ENCODE data around the gene EXT2.

The EXT2 gene

DNA sequence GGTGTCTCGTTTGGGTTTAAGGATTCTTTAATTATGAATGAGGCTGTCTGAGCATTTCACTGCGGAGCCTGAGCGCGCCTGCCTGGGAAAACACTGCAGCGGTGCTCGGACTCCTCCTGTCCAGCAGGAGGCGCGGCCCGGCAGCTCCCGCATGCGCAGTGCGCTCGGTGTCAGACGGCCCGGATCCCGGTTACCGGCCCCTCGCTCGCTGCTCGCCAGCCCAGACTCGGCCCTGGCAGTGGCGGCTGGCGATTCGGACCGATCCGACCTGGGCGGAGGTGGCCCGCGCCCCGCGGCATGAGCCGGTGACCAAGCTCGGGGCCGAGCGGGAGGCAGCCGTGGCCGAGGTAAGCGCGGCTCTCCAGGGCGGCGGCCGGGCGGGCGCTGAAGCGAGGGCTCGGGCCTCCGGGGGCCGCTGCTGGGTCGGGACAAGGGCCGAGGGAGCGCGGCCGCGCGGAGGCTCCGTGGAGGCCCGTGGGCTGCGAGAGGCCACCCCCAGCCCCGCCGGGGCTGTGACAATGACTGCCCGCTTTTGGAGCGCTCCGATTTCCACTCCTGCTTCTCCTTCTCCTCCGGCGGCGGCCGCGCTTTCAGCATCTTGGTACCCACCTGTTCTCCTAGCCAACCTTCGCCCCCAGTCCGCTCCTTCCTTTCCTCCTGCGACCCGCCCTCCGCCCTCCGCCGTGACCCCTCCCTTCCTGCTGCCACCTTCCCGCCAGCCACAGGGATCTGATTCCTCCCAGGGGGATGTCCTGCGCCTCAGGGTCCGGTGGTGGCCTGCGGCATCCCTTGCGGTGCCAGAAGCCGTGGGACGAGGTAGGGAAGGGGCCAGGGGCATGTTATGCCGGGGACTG is at the start of gene EXT2:
TSS of gene EXT2 (plus strand) at position 173 of the 854 bp plus-strand sequence. CDS start 12,035 bp downstream, outside the sequence.
- DNase-seq: peak; percentile 35

DNA sequence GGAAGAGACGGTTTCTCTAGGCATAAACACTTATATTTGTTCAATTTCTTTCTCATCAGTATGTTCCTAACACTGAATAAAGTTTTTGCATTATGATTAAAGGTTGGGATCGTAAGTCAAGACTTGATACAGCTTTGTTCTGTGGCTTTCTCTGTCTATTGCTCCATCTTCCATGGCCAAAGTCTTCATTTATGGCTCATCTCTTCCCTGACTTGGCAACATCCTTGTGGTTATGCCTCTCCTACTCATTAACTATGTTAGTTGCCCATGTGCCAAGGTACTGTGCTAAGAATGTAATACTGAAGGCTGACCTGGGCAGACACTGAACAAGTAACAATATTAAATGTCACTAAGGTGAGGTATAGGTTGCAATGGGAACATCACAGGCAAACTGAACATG is 49.3 kb upstream of the EXT2 start:
- no peak for DNase-seq

DNA sequence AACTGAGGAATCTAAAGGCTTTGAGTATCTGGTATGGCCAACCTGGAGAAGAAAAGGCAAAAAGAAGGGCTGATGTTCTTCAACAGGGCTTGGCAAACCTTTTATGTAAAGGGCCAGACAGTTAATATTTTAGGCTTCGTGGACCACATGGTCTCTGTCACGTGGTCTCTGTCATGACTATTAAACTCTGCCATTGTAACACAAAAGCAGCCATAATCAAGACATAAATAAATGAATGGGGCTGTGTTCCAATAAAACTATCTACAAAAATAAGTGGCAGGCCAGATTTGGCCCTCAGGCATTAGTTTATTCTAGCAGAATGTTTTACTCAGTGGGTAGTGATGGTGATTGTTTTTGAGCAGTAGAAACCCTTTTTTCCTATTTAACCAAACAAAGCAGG is 48.2 kb upstream of the EXT2 start:
- no peak for DNase-seq

DNA sequence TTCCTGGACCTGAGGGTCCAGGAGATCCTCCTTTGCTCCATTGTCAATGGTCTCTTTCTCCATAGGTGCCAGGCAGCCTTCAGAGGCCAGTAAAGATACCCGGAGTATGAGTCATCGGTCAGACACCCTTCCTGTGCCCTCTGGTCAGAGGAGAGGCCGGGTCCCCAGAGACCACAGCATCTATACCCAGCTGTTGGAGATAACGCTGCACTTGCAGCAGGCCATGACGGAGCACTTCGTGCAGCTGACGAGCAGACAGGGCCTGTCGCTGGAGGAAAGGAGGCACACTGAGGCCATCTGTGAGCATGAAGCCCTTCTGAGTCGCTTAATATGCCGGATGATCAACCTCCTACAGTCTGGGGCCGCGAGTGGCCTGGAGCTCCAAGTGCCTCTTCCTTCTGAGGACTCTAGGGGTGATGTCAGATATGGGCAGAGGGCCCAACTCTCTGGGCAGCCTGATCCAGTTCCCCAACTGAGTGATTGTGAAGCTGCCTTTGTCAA is 47.5 kb upstream of the EXT2 start, which contains the start of gene ACCSL:
TSS of gene ACCSL (plus strand) at position 51 of the 501 bp plus-strand sequence. CDS start at position 107, 56 bp downstream.
- no peak for DNase-seq

DNA sequence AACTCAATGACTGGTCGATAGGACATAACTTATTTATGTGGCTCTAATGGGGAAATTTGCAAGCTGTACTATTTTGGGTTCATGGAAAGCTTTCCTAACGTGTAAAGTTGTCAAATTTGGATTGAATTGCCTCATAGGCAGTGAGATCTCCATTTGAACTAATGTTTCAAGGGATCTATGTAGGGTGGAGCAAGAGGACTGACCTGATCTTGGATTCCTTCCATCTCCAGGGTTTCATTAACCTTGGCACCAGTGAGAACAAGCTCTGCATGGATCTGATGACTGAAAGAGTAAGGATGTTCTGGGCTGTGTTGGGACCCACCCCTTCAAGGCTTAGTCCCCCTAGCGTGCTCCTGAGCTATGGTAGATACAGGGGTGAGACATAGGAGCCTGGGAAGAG is 45.6 kb upstream of the EXT2 start:
- no peak for DNase-seq

DNA sequence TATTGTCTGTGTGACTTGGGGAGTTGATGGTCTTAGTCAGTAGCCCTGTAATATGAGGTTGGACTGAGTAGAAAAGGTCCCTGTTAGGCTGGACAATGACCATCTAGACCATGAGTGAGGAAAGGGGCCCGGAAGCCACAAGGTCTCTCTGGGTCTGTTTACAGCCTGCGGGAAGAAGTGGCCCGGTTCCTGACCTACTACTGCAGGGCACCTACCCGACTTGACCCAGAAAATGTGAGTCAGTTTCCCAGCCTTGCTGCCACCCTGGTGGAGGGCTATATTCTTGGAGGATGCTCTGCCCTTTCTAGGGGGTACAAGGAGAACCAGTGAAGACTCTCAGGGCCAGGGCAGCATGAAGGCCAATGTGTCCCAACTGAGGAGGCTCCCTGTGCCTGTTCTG is 44.3 kb upstream of the EXT2 start:
- DNase-seq: no peak

DNA sequence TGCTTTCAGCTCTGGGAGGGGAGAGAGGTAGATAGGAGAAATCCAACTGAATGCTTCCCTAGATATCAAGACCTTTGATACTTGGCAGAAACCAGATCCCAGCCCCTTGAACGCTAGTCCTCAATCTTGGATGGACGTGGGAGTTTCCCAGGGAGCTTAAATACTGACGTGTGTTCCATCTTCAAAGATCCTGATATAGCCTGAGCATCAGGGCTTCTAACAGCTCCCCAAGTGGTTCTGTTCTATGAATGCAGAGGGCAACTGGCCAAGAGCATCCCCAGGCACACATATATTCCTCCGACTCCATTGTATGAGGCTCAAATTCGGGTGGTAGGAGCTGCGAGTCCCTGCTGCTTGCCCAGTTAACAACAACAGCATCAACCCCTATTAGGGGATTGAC is 38.1 kb upstream of the EXT2 start:
- DNase-seq: no peak

DNA sequence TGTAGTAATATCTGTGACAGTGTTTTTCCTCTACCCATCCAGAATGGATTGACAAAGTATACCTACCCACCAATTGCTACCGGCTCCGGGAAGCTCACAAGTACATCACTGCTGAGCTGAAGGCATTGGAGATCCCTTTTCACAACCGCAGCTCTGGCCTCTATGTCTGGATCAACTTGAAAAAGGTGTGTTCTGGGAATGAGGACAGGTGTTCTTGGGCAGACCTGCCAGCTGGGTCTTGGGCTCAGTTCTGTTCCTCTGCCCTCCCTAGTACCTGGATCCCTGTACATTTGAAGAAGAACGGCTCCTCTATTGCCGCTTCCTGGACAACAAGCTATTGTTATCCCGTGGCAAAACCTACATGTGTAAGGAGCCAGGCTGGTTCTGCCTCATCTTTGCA is 37.2 kb upstream of the EXT2 start:
- no peak for DNase-seq

DNA sequence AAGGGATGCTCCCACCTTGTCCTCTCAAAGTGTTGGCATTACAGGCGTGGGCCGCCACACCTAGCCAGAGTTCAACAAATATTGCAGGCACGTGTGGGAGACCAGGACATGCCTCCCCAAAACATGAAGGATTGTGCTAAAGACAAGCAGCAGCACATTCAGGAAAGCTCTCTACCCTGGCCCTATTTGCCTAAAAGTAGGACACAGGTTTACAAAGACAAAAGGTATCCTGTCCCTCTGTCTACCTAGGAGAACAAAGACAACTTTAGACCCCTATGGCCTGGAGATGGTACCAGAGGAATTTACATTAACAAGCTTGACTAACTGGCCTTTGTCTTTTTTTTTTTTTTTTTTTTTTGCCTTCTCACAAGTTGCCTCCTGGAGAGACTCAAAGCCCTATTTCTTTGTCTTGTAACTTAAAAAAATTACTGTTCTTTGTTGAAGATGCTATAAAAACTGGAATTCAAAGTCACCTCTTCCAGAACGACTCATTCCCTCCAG is 30.3 kb upstream of the EXT2 start:
- DNase-seq: no peak

DNA sequence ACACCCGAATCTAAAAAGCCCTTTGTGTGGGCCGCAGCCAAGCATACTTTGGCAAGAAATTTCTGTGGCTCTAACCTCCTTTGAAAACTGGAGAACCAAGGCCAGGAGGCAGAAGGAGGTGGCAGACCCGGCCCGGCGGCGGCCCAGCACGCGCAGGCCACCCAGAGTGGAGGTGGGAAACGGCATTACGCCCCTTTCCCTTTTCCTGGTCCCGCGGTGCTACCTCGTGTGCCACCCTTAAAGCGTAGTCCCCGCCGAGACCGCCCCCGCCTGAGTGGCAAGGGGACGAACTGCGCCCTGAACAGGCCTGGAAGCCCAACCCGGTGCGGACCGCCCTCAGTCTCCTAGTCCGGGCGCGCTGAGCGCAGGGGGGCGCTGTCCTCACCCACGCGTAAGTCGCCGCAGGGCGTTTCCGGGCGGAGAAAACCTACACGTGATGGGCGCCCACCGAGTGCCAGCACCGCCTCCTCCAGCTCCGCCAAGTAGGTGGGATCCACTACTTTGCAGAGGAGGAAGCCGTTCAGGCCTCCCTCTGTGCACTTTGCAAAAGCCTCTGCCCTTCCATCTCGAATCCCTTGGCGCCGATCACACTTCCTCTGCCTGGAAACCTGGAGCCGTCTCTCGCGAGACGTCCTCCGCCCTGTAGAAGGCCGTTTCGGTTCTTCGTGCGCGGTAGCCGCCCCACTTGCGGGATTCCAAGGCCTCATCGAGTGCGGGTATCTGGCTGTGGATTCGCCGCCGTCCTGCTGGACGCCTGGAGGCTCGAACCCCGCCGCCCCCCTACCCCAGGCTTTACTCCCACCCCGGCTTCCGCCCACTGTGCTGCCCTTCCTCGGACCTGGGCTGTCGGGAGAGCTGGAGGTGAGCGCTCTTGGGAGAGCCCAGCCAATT is 29.4 kb upstream of the EXT2 start, which contains the start of gene ACCS:
TSS of gene ACCS (plus strand) at position 430 of the 891 bp plus-strand sequence. CDS start 1,358 bp downstream, outside the sequence.
- DNase-seq: peak; percentile 59

DNA sequence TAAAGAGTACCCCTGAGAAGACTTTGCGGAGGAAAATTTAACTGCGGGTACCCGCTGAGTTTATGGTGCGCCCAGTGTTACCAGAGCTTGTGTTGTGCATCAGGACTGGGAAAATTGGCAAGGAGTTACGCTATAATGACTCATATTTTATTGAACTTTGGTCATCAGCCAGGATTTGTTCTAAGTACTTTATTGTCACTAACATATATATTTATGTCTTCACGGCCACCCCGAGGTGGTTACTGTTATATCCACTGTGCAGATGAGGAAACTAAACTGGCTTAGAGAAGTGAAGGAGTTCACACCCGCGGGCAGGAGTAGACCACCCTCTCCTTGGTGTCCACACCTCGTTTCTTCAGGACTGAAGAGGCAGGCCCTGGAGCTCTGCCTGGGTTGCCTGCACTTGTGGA is 28.7 kb upstream of the EXT2 start:
- DNase-seq: no peak

DNA sequence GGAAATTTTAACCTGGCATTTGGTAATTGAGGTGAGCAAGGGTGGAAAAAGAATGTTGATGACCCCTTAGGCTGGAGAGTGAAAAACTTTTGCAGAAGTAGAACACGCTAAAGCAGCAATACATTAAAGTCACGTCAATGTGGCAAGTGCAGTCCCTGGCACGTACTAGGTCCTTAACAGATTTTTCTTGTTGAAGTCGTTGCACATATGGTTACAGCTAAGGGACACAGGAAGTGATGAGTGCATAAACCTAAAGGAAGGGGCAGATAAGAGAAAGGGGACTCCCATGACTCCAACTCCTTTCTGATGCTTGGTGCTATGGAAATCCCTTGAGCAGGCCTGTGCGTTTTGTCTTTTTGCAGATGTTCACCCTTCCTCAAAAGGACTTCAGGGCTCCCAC is 28.2 kb upstream of the EXT2 start:
- no peak for DNase-seq

DNA sequence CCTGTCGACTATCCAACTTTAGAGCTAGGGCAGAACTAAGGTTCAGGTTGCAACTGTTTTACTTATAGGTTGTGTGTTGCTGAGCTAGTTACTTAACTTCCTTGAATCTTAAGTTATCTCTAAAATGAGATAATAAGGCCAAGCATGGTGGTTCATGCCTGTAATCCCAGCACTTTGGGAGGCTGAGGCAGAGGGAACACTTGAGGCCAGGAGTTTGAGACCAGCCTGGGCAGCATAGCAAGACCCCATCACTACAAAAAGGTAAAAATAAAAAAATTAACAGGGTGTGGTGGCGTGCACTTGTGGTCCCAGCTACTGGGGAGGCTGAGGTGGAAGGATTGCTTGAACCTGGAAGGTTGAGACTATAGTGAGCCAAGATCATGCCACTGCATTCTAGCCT is 27.3 kb upstream of the EXT2 start:
- DNase-seq: no peak

DNA sequence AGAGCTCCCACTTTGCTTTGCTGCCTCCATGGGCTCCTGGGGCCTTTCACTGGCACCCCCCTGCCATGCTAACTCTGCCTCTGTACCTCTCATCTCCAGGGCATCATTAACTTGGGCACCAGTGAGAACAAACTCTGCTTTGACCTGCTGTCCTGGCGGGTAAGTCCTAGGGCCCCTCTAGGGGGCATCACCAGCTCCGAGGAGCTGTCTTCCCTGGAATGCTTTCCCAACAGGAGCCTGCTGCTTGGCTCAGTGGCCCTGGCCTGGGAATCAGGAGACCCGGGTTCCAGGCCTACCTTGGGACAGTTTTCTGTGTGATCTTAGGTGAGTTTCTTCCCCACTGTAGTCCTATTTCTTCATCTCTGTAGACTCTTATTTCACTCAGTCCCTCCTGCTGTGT is 24.3 kb upstream of the EXT2 start:
- no peak for DNase-seq

DNA sequence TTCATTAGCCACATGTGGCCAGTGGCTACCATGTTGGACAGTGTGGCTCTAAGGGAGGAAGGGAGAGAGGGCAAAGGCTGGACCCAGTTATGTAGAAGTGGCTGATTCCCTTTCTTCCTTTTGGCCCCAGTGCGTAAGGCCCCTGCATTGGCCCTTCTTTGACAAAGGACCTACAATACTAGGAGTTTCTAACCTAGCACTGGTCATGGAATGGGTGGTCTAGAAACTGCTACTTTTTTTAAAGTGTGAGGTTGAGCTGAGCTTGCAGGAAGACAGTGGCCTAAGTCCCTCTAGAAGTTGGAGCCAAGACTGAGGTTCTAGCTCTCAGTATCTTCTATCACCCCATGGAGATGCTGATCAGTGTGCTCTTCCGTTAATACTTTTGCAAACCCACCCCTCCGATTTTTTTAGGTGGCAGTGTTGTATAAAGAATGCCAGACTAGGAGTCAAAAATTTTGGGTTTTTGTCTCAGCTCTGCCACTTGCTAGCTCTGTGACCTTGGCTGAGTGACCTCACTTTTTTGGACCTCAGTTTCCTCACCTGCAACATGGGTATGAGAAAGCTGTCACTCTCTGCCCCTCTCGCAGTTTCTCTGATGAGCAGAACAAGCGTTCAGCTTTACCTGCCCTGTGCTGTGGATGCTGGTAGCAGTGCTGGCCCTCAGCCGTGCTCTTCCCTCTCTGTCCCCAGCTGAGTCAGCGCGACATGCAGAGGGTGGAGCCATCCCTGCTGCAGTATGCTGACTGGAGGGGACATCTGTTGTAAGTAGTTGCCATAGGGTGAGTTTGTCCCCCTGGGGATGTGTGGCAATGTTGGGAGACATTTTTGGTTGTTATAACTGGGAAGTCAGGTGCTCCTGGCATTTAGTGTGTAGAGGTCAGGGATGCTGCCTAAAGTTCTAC is 22.5 kb upstream of the EXT2 start:
- no peak for DNase-seq

DNA sequence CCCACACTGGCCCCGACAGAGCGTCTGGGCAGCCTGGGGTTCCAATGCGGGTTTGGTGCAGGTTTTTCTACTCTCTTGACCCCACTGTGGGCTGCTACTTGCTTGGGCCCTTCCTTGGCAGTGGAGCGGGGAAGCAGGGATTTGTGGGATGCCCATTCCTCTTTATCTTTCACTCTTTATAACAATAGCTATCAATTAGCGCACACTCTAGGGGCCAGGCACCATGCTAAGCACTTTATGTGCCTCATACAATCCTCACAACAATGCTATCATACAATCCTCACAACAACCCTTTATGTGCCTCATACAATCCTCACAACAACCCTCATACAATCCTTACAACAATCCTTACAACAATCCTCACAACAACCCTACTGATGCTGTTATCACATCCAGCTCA is 16.7 kb upstream of the EXT2 start:
- no peak for DNase-seq

DNA sequence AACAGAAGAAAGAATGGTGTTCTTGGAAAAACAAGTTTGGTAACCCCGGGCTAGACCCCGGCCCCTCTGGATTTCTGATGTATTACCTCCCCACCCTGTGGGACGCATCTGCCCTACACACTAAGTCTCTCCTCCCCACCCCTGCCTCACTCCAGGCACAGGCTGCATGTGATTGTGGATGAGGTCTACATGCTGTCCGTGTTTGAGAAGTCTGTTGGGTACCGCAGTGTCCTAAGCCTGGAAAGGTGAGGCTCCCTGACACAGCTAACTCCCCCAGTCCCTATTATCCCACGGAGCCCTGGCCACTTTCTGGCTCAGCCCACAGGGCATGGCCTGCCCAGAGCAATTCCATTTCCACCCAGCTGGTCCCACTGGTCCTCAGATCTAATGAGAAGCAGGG is 16.1 kb upstream of the EXT2 start:
- DNase-seq: no peak

DNA sequence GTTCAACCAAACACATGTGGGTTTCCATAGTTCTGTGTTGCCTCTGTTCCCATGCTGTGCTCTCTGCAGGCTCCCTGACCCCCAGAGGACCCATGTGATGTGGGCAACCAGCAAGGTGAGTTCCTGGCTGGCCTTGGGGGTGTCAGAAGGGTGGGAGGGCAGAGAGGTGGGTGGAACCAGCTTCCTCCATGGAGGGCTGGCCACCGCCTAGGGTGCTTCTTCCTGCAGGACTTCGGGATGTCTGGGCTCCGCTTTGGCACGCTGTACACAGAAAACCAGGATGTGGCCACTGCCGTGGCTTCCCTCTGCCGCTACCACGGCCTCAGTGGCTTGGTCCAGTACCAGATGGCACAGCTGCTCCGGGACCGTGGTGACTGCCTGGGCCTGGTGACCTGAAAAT is 14.5 kb upstream of the EXT2 start:
- no peak for DNase-seq

DNA sequence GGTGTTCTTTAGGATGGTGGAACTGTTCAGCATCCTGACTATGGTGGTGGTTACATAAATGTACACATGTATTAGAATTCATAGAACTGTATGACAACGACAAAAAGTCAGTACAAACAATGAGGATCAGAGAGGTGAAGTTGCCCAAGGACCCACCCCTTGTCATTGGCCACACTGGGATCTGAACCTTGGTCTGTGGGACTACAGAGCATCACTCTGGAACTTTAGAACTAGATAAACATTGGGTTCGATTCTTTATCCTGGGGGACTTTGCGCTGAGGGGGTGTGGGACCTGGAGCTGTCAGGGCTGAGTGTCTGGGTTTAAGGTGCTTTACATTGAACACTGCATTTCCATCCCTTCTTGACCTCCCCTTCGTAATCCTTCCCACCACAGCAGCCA is 12.8 kb upstream of the EXT2 start:
- DNase-seq: no peak

DNA sequence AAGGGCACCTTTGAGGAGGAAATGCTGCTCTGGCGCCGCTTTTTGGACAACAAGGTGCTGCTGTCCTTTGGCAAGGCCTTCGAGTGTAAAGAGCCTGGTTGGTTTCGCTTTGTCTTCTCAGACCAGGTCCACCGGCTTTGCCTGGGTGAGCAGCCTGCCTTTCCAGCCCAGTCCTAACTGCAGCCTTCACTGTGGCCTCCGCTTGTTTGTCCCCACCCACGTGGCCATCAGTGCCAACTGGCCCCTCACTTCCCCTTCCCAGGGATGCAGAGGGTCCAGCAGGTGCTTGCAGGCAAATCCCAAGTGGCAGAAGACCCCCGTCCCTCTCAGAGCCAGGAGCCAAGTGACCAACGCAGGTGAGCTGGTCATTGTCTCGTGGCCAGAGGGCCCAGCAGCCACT is 12.0 kb upstream of the EXT2 start:
- DNase-seq: no peak

DNA sequence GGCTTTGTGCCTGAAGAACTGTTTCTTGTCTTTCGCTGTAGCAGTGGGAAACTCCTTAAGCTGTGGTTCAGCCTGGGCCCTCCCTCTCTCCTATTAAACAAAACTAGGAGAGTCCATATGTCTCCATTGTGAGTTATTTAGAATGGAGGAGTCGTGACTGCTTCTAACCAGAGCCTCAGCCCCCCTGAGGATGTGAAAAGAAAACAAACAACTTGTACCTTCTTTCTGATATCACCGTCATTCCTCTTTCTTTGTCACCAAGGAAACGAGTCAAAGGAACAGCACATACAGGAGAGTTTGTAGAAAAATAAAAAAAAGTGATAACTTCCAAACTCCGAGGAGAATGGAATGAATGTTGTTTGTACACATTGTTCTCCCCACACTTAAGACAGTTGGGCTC is 11.6 kb upstream of the EXT2 start:
- no peak for DNase-seq

DNA sequence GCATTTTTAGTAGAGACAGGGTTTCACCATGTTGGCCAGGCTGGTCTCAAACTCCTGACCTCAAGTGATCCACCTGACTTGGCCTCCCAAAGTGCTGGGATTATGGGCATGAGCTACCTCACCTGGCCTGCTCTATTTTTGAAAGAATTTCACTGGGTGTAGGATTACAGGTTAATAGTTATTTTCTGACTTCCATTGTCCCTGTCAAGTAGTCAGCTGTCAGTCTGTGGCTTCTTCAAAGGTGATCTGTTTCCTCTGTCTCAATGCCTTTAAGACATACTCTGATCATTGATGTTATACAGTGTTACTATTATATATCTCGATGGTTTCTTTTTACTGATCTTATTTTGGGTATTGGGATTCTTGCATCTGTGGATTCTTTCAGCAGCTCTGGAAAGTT is 10.1 kb upstream of the EXT2 start:
- no peak for DNase-seq

All from KG1 (cell line).